ENCODE measurements around the gene FYB1. TPM values are rescaled to one million over a fixed set of nuclear protein-coding genes. Genes with fewer than 3 reads are reported as not detected.
A peak's percentile ranks its signal among the peaks of the same experiment; 100 is the strongest.

Gene FYB1
- polyA plus RNA-seq, 3 donors, result 75.3 to 141 (median 118) TPM

GRCh38 chr5:39266442-39266841, 47.1 kb upstream of the FYB1 start:
- no peaks in the 10 kb centered on the region for H3K27me3 ChIP-seq (ENCODE audit: control insufficient read depth in 2 of 2, insufficient read depth in 2 of 2, low read length in 2 of 2)
- peak overlapping the region; percentile 40 to 86 (median 78) for H3K27ac Mint-ChIP-seq
- peak in 2 of 3 donors; percentile 54 to 70 for DNase-seq
- no peaks in the 10 kb centered on the region for H3K9me3 Mint-ChIP-seq
- H3K4me1 Mint-ChIP-seq, result peaks cover 82% of the 10 kb centered on the region
- TF ChIP-seq CTCF (IDR thresholded peaks at IDR 0.05), result no peak
- H3K79me2 ChIP-seq (ENCODE audit: insufficient read depth, low read length), result peaks cover 86% of the 10 kb centered on the region
- H3K36me3 ChIP-seq (replicated peaks in 1 of 2; ENCODE audit: control insufficient read depth in 1 of 2, insufficient read depth in 2 of 2, low read length in 2 of 2), result no peaks in the 10 kb centered on the region
- H2AFZ ChIP-seq (ENCODE audit: insufficient read depth, low read depth, low read length, poor library complexity, severe bottlenecking), result no peak overlapping the region
- peak overlapping the region; percentile 22 to 83 for H3K27ac ChIP-seq (ENCODE audit: low read depth in 1 of 2, low read length in 2 of 2)
- H3K4me3 ChIP-seq (replicated peaks in 1 of 3; ENCODE audit: low read depth in 2 of 3, low read length in 3 of 3), result peak overlapping the region in 1 of 3 experiments; percentile 64
- peak overlapping the region; percentile 57 for H3K4me2 ChIP-seq (replicated peaks; ENCODE audit: extremely low read depth, low read length, poor library complexity, severe bottlenecking)
- WGBS (ENCODE audit: insufficient coverage), result no CpG with 5 or more reads among the region's 2 CpGs
- H3K4me3 Mint-ChIP-seq, result peak overlapping the region in 1 of 2 donors; percentile 42
- H3K36me3 Mint-ChIP-seq, result peaks cover 11 to 12% of the 10 kb centered on the region in 2 donors
- H4K20me1 ChIP-seq (ENCODE audit: insufficient read depth, low read length), result peaks cover 5% of the 10 kb centered on the region
- no peaks in the 10 kb centered on the region for H3K9me3 ChIP-seq (replicated peaks in 1 of 2; ENCODE audit: control insufficient read depth in 1 of 2, insufficient read depth in 1 of 2, low read length in 2 of 2)
- H3K9ac ChIP-seq (ENCODE audit: insufficient read depth, low read length, poor library complexity, severe bottlenecking), result peak overlapping the region; percentile 0
- intact Hi-C loops (cut with micrococcal nuclease), result no loop called here
- peaks cover 81 to 99% of the 10 kb centered on the region in 2 donors for H3K4me1 ChIP-seq (ENCODE audit: control insufficient read depth in 1 of 2, insufficient read depth in 2 of 2, low read length in 2 of 2)
- no peaks in the 10 kb centered on the region for H3K27me3 Mint-ChIP-seq (ENCODE audit: low read depth in 3 of 3)

- H3K4me3 ChIP-seq (replicated peaks in 1 of 3; ENCODE audit: low read depth in 2 of 3, low read length in 3 of 3), result peak overlapping the region in 1 of 3 experiments; percentile 54
- H3K36me3 ChIP-seq (replicated peaks in 1 of 2; ENCODE audit: control insufficient read depth in 1 of 2, insufficient read depth in 2 of 2, low read length in 2 of 2), result no peaks in the 10 kb centered on the region
- peak overlapping the region; percentile 53 to 77 for H3K27ac ChIP-seq (ENCODE audit: low read depth in 1 of 2, low read length in 2 of 2)
- H3K4me2 ChIP-seq (replicated peaks; ENCODE audit: extremely low read depth, low read length, poor library complexity, severe bottlenecking), result peak overlapping the region; percentile 54
- peak in 2 of 3 donors; percentile 31 to 38 for DNase-seq
- no peak overlapping the region for H2AFZ ChIP-seq (ENCODE audit: insufficient read depth, low read depth, low read length, poor library complexity, severe bottlenecking)
- H3K4me1 Mint-ChIP-seq, result peaks cover 82% of the 10 kb centered on the region
- no peaks in the 10 kb centered on the region for H3K27me3 ChIP-seq (ENCODE audit: control insufficient read depth in 2 of 2, insufficient read depth in 2 of 2, low read length in 2 of 2)
- no peaks in the 10 kb centered on the region for H3K9me3 ChIP-seq (replicated peaks in 1 of 2; ENCODE audit: control insufficient read depth in 1 of 2, insufficient read depth in 1 of 2, low read length in 2 of 2)
- H3K79me2 ChIP-seq (ENCODE audit: insufficient read depth, low read length), result peaks cover 94% of the 10 kb centered on the region
- no peak overlapping the region for H3K9ac ChIP-seq (ENCODE audit: insufficient read depth, low read length, poor library complexity, severe bottlenecking)
- H3K9me3 Mint-ChIP-seq, result peaks cover 0 to 1% (median 0%) of the 10 kb centered on the region in 7 donors
- no CpG with 5 or more reads among the region's 1 CpG for WGBS (ENCODE audit: insufficient coverage)
- intact Hi-C loops (cut with micrococcal nuclease), result no loop called here
- TF ChIP-seq CTCF (IDR thresholded peaks at IDR 0.05), result no peak
- H3K36me3 Mint-ChIP-seq, result peaks cover 20 to 22% of the 10 kb centered on the region in 2 donors
- no peaks in the 10 kb centered on the region for H3K27me3 Mint-ChIP-seq (ENCODE audit: low read depth in 3 of 3)
- peak overlapping the region; percentile 51 to 66 for H3K4me3 Mint-ChIP-seq
- H4K20me1 ChIP-seq (ENCODE audit: insufficient read depth, low read length), result peaks cover 5% of the 10 kb centered on the region
- H3K4me1 ChIP-seq (ENCODE audit: control insufficient read depth in 1 of 2, insufficient read depth in 2 of 2, low read length in 2 of 2), result peaks cover 70 to 91% of the 10 kb centered on the region in 2 donors
- H3K27ac Mint-ChIP-seq, result peak overlapping the region; percentile 72 to 94 (median 88)
Measured at GRCh38 chr5:39264528-39264927, 45.2 kb upstream of the FYB1 start.

Measured in CD14-positive monocyte (primary cell).